ENCODE results near the gene NDUFB6. TPM values are rescaled to one million over a fixed set of nuclear protein-coding genes. Genes with fewer than 3 reads are reported as not detected.
"Not testable (repeated sequence)": the region's sequence is repeated elsewhere in the genome, so short reads cannot be mapped to it uniquely, and the experiment has no call there.

Gene NDUFB6
- polyA plus RNA-seq, 1 donor, result 63.3 TPM

- DNase-seq (ENCODE audit: low read depth), result no peak
Measured at GRCh38 chr9:32571969-32572899, 725 bp downstream of the NDUFB6 start.

DNA sequence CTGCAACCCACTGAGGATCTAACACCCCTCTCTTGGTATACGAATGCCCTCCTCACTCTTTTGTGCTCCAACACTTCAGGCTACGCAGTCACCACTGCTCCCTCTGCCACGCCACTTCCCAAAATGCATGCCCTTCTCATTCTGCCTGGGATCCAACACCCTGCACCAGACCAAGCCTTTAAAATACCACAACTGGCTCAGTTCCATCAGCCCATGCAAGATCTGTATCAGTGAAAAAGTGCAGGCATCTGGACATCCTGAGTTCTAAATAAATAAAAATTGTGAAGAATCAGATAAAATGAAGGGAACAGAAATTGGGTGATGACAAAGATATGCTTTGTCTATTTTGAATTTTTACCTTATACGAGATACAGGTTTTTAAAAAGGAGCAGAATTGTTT, 2.7 kb downstream of the NDUFB6 start:
- no peak for DNase-seq (ENCODE audit: low read depth)

DNA sequence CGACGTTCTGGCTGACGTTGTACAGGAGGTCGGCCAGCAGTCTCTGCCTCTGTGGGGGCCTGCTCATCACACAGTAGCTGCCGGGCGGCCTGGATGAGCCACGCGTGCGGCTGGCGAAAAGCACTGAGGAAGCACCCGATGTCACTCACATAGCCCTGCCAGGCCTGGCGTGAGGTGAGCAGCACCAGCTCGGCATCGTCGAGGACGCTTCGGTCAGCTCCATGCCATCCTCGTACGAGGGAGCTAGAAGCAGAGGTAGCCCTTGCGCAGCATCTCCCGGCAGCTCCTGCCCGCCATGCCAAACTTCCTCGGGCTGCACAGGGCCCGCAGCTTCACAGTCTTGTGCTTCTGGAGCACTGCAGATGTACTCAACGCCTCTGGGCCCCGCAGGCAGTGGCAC, 6.2 kb downstream of the NDUFB6 start:
- no peak for DNase-seq (ENCODE audit: low read depth)

DNA sequence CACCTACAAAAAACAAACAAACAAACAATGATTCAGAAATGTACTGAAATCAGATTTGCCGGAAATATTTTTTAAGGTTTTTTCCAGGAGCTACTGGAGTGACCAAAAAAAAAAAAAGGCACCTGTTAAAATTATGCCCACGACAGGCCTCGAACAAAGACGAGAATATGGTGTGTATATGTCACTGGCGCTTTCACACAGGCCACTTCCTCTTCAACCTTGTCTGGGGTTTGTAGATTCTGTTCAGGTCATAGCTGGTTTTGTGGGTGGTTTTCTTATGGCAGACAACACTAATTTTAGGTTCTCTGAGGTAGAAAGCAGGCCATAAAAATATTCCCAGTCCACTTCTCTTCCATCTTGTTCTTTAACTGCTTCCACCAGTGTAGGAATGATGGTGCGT, 7.0 kb downstream of the NDUFB6 start:
- no peak for DNase-seq (ENCODE audit: low read depth)

DNA sequence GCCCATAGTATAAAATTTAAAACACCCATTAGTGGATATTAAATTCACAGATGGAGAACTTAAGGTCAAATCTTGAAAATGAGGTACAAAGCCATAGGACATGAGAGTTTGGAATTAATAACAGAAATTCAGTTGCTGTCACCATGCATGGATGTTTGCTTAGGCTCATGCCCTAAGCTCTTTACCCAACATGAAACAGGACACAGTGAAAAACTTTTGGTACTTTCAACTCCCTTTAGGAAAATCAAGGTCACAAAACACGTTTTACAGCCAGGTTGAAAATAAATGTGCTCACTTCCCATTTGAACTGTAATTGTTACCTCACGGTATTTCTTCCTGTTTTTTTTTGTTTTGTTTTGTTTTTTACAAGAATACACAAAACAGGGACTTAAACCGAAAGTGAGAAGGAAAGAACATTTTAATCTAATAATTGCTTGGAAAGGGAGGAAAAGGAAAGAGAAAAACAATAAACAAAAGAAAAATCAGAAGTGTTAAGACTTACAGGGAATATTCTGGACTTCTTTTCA, 14.5 kb downstream of the NDUFB6 start:
- DNase-seq (ENCODE audit: low read depth), result no peak

- no peak for DNase-seq (ENCODE audit: low read depth)
Measured at GRCh38 chr9:32554591-32554990, 18.4 kb downstream of the NDUFB6 start.

- no peak for DNase-seq (ENCODE audit: low read depth)
Measured at GRCh38 chr9:32554107-32554506, 18.9 kb downstream of the NDUFB6 start.

- DNase-seq (ENCODE audit: low read depth), result peak; percentile 86
Measured at GRCh38 chr9:32552172-32552872, 20.6 kb downstream of the NDUFB6 start, which contains the start of the genes SMIM27 and TOPORS. SMIM27 (plus strand) TSS chr9:32552327; CDS start chr9:32552435, 108 bp downstream. TOPORS (minus strand) TSS chr9:32552586; CDS start chr9:32552436, 150 bp downstream.

DNA sequence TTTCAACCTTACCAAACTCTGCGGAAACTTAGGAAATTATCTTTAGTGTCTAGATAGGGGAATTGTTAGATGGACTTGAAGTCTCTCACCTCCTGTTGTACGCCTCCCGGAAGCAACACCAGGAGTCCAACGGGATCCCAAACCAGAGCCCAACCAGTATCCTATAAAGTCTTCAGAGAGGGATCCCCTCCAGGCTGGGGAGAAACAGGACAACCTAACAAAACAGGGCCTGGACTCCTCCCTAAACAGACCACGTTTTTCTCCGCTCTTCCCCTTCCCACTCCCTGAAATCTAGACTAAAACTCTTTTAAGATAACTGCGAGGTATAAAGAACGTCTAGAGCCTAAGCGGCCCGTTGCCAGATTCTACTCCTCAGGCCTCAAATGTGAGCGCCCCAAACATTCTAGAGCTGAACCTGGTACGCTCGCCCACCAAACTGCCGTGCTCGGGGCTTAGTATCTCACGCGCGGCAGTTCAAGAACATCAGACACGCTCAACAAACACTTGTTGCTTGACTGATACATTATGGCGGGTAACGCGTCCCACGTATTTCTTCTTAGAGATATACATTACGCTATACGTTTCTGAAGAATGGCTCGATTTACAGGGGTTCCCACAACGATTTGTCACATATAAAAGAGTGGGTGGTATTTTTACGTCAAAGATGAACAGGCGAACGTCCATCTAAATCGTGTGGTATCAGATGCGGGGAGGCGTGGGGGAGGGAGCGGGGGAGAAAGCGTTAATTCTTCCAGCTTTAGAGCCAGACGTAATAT, 21.5 kb downstream of the NDUFB6 start:
- no peak for DNase-seq (ENCODE audit: low read depth)

DNA sequence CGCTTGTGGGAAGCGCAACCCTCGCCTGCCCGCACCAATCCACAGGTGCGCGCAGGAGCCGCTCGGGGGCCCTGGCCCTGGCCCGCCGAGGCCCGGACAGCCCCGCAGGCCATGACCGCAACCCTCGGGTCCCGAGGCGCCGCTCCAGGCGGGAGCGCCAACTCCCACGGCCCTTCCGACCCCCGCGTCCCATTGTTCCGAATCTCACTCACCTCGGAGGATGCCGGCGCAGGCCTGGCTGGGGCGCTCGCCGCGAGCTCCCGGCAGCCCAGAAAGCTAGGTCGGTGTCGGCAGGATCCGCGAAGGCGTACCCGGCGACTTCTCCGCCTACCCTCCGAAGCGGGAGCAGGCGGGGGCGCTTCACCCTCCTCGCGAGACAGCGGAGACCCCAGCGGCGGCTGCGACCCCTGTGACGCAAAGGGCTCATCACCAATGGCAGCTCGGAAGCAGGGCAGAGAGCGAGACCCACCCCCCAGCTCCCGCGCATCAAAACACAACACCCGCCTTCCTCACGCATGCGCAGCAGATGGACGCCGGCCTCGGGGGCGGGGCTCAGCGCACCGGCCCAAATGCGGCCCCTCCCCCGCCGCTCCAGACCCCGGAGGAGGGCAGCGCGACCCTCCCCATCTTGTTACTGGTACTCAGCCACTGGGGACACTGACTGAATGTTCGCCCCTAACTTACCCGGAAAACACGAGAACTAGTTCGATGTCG, 22.2 kb downstream of the NDUFB6 start:
- DNase-seq (ENCODE audit: low read depth), result peak; percentile 72

- no peak for DNase-seq (ENCODE audit: low read depth)
Measured at GRCh38 chr9:32550150-32550561, 22.8 kb downstream of the NDUFB6 start.

DNA sequence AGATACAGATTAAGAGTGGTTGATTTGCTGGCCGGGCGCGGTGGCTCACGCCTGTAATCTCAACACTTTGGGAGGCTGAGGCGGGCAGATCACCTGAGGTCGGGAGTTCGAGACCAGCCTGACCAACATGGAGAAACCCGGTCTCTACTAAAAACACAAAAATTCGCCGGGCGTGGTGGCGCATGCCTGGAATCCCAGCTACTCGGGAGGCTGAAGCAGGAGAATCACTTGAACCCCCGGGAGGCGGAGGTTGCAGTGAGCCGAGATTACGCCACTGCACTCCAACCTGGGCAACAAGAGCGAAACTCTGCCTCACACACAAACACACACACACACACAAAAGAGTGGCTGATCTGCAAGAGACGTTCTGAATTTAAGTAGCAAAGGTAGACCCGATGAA, 24.7 kb downstream of the NDUFB6 start:
- DNase-seq (ENCODE audit: low read depth), result not testable (repeated sequence)

DNA sequence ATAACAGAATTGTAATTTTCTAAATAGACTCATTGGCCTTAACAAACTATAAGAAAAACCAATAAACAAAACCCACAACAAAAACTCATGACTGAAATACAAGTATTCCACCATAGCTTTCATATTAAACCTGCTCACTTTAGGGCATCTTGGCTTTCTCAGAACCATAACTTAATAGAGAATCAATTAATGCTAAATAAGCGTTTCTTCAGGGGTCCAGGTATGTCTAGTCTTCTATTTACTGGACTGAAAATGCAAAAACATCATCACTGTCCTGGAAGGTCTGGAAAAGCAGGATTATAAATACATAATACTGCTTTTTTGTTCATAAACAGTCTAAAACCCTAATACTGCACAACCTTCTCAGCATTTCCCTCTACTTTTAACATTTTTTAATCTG, 27.1 kb downstream of the NDUFB6 start:
- no peak for DNase-seq (ENCODE audit: low read depth)

GRCh38 chr9:32543047-32543446, 29.9 kb downstream of the NDUFB6 start:
- DNase-seq (ENCODE audit: low read depth), result no peak

- DNase-seq (ENCODE audit: low read depth), result no peak
Measured at GRCh38 chr9:32533816-32534215, 39.1 kb downstream of the NDUFB6 start.

DNA sequence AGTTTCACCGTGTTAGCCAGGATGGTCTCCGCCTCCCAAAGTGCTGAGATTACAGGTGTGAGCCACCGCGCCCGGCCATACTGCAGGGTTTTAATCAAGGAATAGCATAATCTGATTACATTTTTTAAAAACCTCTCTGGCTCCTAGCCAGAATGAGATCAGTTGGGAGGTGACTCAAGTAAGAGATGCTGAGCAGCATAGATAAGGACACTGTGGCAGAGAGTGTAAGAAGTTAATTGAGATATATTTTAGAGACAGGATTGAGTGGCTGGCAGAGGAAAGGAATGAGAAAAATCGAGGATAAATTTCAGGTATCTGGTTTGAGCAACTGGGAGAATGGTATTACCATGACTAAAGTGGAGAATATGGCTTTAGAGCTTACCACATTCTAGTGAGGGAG, 39.6 kb downstream of the NDUFB6 start:
- DNase-seq (ENCODE audit: low read depth), result no peak

DNA sequence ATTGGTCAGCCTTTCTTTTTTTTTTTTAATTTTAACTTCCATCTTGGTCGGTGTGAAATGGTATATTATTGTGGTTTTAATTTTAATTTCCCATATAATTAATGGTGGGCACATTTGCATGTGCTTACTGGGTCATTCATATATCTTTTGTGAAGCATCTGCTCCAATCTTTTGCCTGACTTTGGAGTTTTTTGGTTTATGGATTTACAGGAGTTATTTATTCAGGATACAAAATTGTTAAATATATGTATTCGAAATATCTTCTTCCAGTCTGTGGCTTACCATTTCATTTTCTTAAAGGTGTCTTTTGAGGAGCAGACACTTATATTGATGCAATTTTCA, 46.3 kb downstream of the NDUFB6 start:
- no peak for DNase-seq (ENCODE audit: low read depth)

- DNase-seq (ENCODE audit: low read depth), result peak; percentile 82
Measured at GRCh38 chr9:32526041-32526706, 46.8 kb downstream of the NDUFB6 start, which contains the start of gene RIGI. RIGI (minus strand) TSS chr9:32526196; CDS start chr9:32526166, 30 bp downstream.

- DNase-seq (ENCODE audit: low read depth), result no peak
Measured at GRCh38 chr9:32525709-32526030, 47.3 kb downstream of the NDUFB6 start.

DNA sequence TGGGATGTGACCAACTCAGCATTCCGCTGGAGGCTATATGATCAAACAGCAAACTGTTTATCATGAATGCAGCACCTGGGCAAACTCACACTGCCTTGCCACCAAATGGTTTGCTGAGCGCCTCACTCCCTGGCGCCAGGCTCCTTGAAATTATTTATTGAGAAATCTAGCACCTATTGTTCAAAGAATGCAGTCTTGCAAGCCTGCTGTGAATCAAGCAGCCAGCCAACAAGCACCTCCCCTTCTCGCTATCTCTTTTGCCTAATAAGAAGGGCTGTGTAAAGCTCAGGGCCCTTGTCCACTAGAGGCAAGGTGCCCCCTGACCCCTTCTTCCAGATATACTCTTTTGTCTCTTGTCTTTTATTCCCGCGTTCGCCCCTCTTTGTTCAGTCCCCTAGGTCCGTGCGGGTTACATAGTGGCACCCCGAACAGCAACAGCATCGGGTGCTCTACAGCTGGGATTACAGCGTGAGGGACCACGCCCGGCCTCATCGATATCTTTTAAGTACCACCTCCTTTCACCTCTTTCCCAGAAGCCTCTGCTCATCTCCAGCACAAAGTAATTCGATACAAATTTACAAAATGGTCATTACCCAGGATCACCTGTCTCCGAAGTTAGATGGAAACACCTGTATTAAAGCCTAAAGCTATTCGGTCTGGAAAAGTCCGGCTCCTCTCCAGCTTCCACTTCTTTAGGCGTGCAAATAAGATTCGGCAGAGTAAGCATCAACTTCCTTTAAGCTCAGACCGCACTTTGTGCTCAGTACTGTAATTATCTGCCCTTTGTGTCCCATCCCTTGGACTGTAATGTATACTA, 47.9 kb downstream of the NDUFB6 start:
- DNase-seq (ENCODE audit: low read depth), result no peak
